Upper lobe of left lung (tissue), 4 donors: ENCODE measurements around the gene UGT2B17.
"Not testable (repeated sequence)": the region's sequence is repeated elsewhere in the genome, so short reads cannot be mapped to it uniquely, and the experiment has no call there.

Source experiments
- EP300 ChIP-seq, 4 donors: sonication (generic); formaldehyde crosslinking; IDR thresholded peaks; one replicate each; pipeline ENCODE4 v1.5.1; 2017; ENCODE audit warnings: antibody characterized with exemption in 4 of 4, control low read depth in 2 of 4
- POLR2AphosphoS5 ChIP-seq, 2 donors: sonication (generic); formaldehyde crosslinking; IDR thresholded peaks; one replicate each; pipeline ENCODE4 v1.5.1; 2017; ENCODE audit warnings: antibody characterized with exemption in 2 of 2

- not testable (repeated sequence) for TF ChIP-seq EP300, POLR2AphosphoS5 (IDR thresholded peaks at IDR 0.05)
Measured at GRCh38 chr4:68622731-68623130, 46.6 kb upstream of the UGT2B17 start.
